Measurements from ENCODE around the gene MKNK1.

Gene MKNK1

DNA sequence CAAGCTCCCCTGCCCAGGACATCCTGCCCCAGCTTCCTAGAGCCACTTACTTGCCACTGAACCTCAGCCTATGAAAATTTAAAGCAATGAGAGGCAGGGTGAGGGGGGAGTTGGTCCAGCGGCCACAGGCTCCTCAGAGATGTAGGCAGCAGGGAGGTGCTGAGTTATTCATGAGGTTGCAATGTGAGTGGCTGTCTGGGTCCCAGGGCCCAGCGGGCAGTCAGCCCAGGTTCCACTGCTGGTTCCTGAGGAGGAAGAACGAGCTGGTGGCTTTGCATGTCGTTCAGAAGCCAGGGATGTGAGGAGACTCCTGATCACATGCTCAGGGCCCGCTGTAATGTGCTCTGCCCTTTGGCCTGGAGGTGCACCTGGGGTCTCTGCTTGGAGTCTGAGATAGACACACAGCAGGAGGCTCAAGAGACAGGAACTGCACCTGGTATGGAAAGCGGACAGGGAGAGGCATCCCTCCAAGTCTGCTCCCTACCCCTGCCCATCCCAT lies 52.4 kb downstream of the MKNK1 start, which contains the start of gene KNCN:
KNCN (minus strand) TSS at position 51 of the 499 bp plus-strand sequence. CDS start 432 bp downstream, outside the sequence.
- H3K4me3 ChIP-seq (ENCODE audit: control insufficient read depth, low read depth, low read length), result no peak within 1 kb of the TSS
- DNase-seq (ENCODE audit: low read depth), result no peak
- TF ChIP-seq, protein P1, sequence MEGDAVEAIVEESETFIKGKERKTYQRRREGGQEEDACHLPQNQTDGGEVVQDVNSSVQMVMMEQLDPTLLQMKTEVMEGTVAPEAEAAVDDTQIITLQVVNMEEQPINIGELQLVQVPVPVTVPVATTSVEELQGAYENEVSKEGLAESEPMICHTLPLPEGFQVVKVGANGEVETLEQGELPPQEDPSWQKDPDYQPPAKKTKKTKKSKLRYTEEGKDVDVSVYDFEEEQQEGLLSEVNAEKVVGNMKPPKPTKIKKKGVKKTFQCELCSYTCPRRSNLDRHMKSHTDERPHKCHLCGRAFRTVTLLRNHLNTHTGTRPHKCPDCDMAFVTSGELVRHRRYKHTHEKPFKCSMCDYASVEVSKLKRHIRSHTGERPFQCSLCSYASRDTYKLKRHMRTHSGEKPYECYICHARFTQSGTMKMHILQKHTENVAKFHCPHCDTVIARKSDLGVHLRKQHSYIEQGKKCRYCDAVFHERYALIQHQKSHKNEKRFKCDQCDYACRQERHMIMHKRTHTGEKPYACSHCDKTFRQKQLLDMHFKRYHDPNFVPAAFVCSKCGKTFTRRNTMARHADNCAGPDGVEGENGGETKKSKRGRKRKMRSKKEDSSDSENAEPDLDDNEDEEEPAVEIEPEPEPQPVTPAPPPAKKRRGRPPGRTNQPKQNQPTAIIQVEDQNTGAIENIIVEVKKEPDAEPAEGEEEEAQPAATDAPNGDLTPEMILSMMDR (IDR thresholded peaks at IDR 0.05; ENCODE audit: control insufficient read depth, insufficient read depth, low read depth, low read length, missing control alignments), result no peak

DNA sequence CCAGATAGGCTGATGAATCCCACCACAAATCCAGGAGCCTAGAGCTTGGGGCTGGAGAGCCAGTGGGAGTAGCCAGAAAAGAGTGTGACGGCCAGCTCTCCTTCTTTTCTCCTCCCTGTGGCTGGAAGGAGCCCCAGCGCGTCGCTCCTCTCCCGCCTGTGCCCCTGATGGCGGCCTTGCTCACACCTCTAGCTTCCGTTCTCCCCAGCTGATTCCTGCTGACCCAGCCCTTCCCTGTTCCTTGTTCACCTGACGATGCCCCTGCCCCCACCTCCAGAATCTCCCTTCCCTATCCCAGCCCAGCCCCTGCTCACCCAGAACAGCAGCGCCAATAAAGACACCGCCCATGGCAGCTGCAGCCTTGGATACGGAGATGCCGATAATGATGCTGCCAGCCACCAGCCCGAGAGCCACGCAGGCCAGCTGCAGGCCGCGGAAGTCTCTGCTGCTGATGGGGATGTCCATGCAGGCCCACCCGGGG lies 53.3 kb downstream of the MKNK1 start:
- no peak for DNase-seq (ENCODE audit: low read depth)
- H3K4me3 ChIP-seq (ENCODE audit: control insufficient read depth, low read depth, low read length), result no peak overlapping the region
- TF ChIP-seq, protein P1 (IDR thresholded peaks at IDR 0.05; ENCODE audit: control insufficient read depth, insufficient read depth, low read depth, low read length, missing control alignments), result no peak

- no peak for DNase-seq (ENCODE audit: low read depth)
- no peak overlapping the region for H3K4me3 ChIP-seq (ENCODE audit: control insufficient read depth, low read depth, low read length)
- TF ChIP-seq, protein P1 (IDR thresholded peaks at IDR 0.05; ENCODE audit: control insufficient read depth, insufficient read depth, low read depth, low read length, missing control alignments), result no peak
Observed at GRCh38 chr1:46549697-46550681, 54.1 kb downstream of the MKNK1 start.

DNA sequence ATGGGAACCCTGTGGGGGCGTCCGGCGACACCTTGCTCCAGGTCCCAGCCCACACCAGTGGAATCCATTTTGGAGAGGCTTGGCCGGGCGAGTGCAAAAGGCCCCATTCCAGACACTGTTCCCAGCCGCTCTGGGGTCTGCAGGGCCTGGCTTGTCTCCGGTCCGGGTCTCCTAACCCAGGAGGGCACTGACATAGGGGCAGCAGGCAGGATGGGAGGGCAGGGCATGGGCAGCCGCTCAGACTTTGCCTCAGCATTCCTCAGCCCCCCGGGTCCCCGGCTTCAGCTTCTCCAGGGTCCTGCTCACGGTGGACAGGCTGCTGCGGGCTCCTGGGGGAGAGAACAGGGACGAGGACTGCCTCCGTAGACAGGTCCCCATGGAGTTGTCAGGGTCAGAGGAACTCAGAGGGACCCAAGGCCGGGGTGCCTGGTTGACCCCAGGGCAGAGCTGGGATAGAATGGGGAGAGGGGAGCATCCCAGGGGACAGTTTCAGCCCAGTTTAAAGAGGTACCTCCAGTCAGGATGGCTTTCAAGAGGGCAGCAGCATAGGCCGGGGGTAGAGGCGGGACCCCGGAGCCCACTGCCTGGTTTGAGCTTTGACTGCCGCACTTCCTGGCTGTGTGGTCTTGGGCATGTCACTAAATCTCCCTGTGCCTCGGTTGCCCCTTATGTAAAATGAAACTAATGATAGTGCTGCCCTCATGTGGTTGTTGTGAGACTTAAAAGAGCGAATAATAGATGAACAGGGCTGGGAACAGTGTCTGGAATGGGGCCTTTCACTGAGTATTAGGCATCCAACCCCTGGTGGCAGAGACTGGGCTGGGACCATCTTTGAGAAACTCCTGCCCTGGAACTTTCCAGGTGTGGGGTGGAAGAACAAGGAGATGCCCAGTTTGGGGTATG lies 56.3 kb downstream of the MKNK1 start:
- TF ChIP-seq, protein P1 (IDR thresholded peaks at IDR 0.05; ENCODE audit: control insufficient read depth, insufficient read depth, low read depth, low read length, missing control alignments), result peak; percentile 55
- no peak overlapping the region for H3K4me3 ChIP-seq (ENCODE audit: control insufficient read depth, low read depth, low read length)
- DNase-seq (ENCODE audit: low read depth), result no peak

DNA sequence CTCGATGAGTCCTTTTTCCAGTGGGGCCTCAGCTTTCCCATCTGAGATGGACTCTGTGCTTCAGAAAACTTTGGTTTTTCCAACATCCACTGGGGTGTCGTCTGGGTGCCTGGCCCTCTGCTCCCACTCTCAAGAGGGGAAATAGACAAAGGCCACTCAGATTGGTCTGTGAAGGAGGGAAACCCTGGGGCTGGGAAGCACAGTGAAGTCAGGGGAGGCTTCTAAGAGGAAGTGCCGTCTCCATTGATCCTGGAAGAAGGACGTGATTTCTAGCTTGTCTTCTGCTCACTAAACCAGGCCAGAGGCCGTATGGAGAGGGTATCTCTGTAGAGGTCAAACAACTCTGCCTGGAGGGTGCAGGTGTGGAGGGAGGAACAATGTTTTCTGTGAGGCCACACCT lies 57.9 kb downstream of the MKNK1 start:
- DNase-seq (ENCODE audit: low read depth), result no peak
- TF ChIP-seq, protein P1 (IDR thresholded peaks at IDR 0.05; ENCODE audit: control insufficient read depth, insufficient read depth, low read depth, low read length, missing control alignments), result no peak
- no peak overlapping the region for H3K4me3 ChIP-seq (ENCODE audit: control insufficient read depth, low read depth, low read length)

DNA sequence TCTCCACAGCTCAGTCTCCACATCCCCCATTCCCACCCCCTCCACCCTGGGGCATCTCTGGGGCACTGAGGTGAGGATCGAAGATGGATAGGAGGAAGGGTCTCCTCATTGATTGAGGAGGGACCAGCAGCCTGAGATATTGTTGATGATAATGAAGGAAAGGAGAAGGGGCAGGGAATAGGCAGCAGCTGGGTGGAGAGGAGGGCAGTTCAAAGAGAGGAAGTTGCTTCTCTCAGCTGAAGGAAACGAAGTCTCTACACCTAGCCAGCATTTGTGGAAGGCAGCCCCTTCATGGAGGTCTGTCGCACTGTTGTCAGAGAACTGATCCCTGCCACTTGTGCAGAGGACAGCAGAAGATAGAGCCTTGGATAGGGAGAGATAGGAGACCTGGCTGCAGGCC lies 58.3 kb downstream of the MKNK1 start:
- no peak for DNase-seq (ENCODE audit: low read depth)
- TF ChIP-seq, protein P1 (IDR thresholded peaks at IDR 0.05; ENCODE audit: control insufficient read depth, insufficient read depth, low read depth, low read length, missing control alignments), result no peak
- H3K4me3 ChIP-seq (ENCODE audit: control insufficient read depth, low read depth, low read length), result no peak overlapping the region

Data from AG09309 (cell line).